NCI-H748 treated with DMSO at 0.1 percent for 48 hours (cell line): ENCODE data around the gene C16orf89.

ENCODE experiments used
- DNase-seq: peaks from one replicate; lab custom pipeline; 2025; lab: John Stamatoyannopoulos, UW

The C16orf89 gene

GRCh38 chr16:5003828-5004227 lies 61.9 kb downstream of the C16orf89 start:
- DNase-seq, result no peak

- no peak for DNase-seq
These were observed 62.5 kb downstream of the C16orf89 start for GRCh38 chr16:5003211-5003610.

- no peak for DNase-seq
These were observed 63.0 kb downstream of the C16orf89 start for GRCh38 chr16:5002699-5003143.

GRCh38 chr16:5001986-5002385 lies 63.8 kb downstream of the C16orf89 start:
- DNase-seq, result no peak

GRCh38 chr16:5001571-5001970 lies 64.2 kb downstream of the C16orf89 start:
- DNase-seq, result no peak

GRCh38 chr16:5000573-5001001 lies 65.2 kb downstream of the C16orf89 start:
- no peak for DNase-seq

GRCh38 chr16:4994719-4995434 lies 70.9 kb downstream of the C16orf89 start:
- DNase-seq, result no peak
